HUES48 (cell line): ENCODE data around the gene PROCA1.
"Not testable (repeated sequence)": the region's sequence is repeated elsewhere in the genome, so short reads cannot be mapped to it uniquely, and the experiment has no call there.

Source experiments
- H3K27ac ChIP-seq: one replicate; pipeline ENCODE4 v1.7.0; 2013; ENCODE audit warnings: low read depth, low read length, inconsistent platforms
- H3K27me3 ChIP-seq: 2 replicates; pipeline ENCODE4 v1.6.1; 2013; ENCODE audit warnings: mild to moderate bottlenecking, low read length; ENCODE audit not compliant: control insufficient read depth, insufficient read depth
- H3K36me3 ChIP-seq: 2 replicates; pipeline ENCODE4 v1.6.1; 2013; ENCODE audit warnings: low read length; ENCODE audit not compliant: control insufficient read depth, insufficient read depth
- H3K4me1 ChIP-seq: 2 replicates; pipeline ENCODE4 v1.6.1; 2013; ENCODE audit warnings: mild to moderate bottlenecking, low read length; ENCODE audit not compliant: control insufficient read depth, insufficient read depth
- H3K4me3 ChIP-seq: 2 replicates; pipeline ENCODE4 v1.5.1; 2013; ENCODE audit warnings: mild to moderate bottlenecking, low read depth, low read length
- H3K9ac ChIP-seq: 2 replicates; pipeline ENCODE4 v1.6.1; 2013; ENCODE audit warnings: mild to moderate bottlenecking, low read depth, low read length, moderate library complexity
- H3K9me3 ChIP-seq: 2 replicates; pipeline ENCODE4 v1.6.1; 2013; ENCODE audit warnings: low read length; ENCODE audit not compliant: control insufficient read depth, insufficient read depth

Gene PROCA1

GRCh38 chr17:28722417-28723158 is 10.9 kb upstream of the PROCA1 start:
- H3K27me3 ChIP-seq = no peaks in the 10 kb centered on the region
- H3K36me3 ChIP-seq = peaks cover 45% of the 10 kb centered on the region
- H3K4me1 ChIP-seq = peaks cover 31% of the 10 kb centered on the region
- no peaks in the 10 kb centered on the region for H3K9me3 ChIP-seq
- H3K27ac ChIP-seq = peak overlapping the region; percentile 46
- H3K4me3 ChIP-seq = peak overlapping the region; percentile 22
- no peak overlapping the region for H3K9ac ChIP-seq

GRCh38 chr17:28720997-28721329 is 9.3 kb upstream of the PROCA1 start:
- Histone ChIP-seq H3K4me1 (peaks cover 31% of the 10 kb centered on the region), H3K4me3 (peak overlapping the region; percentile 85), H3K9ac (peak overlapping the region; percentile 94), H3K27ac (peak overlapping the region; percentile 98), H3K36me3 (peaks cover 48% of the 10 kb centered on the region)
- H3K9me3 ChIP-seq, H3K27me3 ChIP-seq: not testable (repeated sequence)

- H3K4me3 ChIP-seq = peak overlapping the region; percentile 85
- peaks cover 31% of the 10 kb centered on the region for H3K4me1 ChIP-seq
- H3K27me3 ChIP-seq = no peaks in the 10 kb centered on the region
- peak overlapping the region; percentile 98 for H3K27ac ChIP-seq
- no peaks in the 10 kb centered on the region for H3K9me3 ChIP-seq
- peak overlapping the region; percentile 94 for H3K9ac ChIP-seq
- H3K36me3 ChIP-seq = peaks cover 53% of the 10 kb centered on the region
Observed at GRCh38 chr17:28720247-28720996, 8.7 kb upstream of the PROCA1 start.

- no peaks in the 10 kb centered on the region for H3K9me3 ChIP-seq
- no peaks in the 10 kb centered on the region for H3K27me3 ChIP-seq
- peak overlapping the region; percentile 98 for H3K27ac ChIP-seq
- H3K9ac ChIP-seq = peak overlapping the region; percentile 73
- peaks cover 21% of the 10 kb centered on the region for H3K4me1 ChIP-seq
- H3K36me3 ChIP-seq = peaks cover 56% of the 10 kb centered on the region
- H3K4me3 ChIP-seq = peak overlapping the region; percentile 85
Observed at GRCh38 chr17:28719021-28719433, 7.3 kb upstream of the PROCA1 start.

- peak overlapping the region; percentile 67 for H3K9ac ChIP-seq
- peak overlapping the region; percentile 98 for H3K27ac ChIP-seq
- no peaks in the 10 kb centered on the region for H3K9me3 ChIP-seq
- no peaks in the 10 kb centered on the region for H3K27me3 ChIP-seq
- peaks cover 55% of the 10 kb centered on the region for H3K36me3 ChIP-seq
- H3K4me1 ChIP-seq = peaks cover 19% of the 10 kb centered on the region
- H3K4me3 ChIP-seq = peak overlapping the region; percentile 85
Observed at GRCh38 chr17:28718333-28719020, 6.8 kb upstream of the PROCA1 start.

GRCh38 chr17:28717578-28718332 is 6.1 kb upstream of the PROCA1 start, which contains the start of gene RAB34:
Gene RAB34, minus strand, starts transcription at chr17:28717868. Its CDS starts 602 bp downstream, at chr17:28717266.
- peak within 1 kb of the TSS; percentile 85 for H3K4me3 ChIP-seq
- H3K36me3 ChIP-seq = peaks cover 53% of the 10 kb centered on the region
- H3K4me1 ChIP-seq = peaks cover 18% of the 10 kb centered on the region
- H3K27me3 ChIP-seq = no peaks in the 10 kb centered on the region
- H3K9me3 ChIP-seq = no peaks in the 10 kb centered on the region
- H3K9ac ChIP-seq = peak within 1 kb of the TSS; percentile 86
- H3K27ac ChIP-seq = peak within 1 kb of the TSS; percentile 98

GRCh38 chr17:28716740-28717577 is 5.3 kb upstream of the PROCA1 start:
- Histone ChIP-seq H3K36me3 (peaks cover 45% of the 10 kb centered on the region), H3K27ac (peak overlapping the region; percentile 98), H3K9ac (peak overlapping the region; percentile 86), H3K4me1 (peaks cover 17% of the 10 kb centered on the region), H3K27me3 (no peaks in the 10 kb centered on the region), H3K9me3 (no peaks in the 10 kb centered on the region), H3K4me3 (peak overlapping the region; percentile 85)

DNA sequence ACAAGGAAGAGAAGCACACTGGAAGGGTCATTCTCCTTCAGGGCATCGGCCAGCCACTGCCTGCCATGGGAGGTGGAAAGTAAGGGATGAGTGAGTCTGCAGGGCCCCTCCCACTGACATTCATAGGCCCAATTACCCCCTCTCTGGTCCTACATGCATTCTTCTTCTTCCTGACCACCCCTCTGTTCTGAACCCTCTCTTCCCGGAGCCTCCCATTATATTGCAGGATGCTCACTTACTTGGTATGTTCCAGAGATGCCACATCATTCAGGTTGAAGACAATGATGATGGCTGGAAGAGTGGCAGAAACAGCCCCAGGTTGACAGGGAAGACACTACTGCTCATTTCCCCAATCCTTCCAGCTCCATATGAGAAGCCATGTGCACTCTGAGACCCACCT is 3.5 kb upstream of the PROCA1 start:
- Histone ChIP-seq H3K9ac (no peak overlapping the region), H3K36me3 (peaks cover 32% of the 10 kb centered on the region), H3K27me3 (no peaks in the 10 kb centered on the region), H3K9me3 (no peaks in the 10 kb centered on the region), H3K27ac (no peak overlapping the region), H3K4me1 (peaks cover 12% of the 10 kb centered on the region), H3K4me3 (no peak overlapping the region)

GRCh38 chr17:28714281-28714680 is 2.6 kb upstream of the PROCA1 start:
- Histone ChIP-seq H3K4me3 (no peak overlapping the region), H3K27ac (no peak overlapping the region), H3K36me3 (peaks cover 32% of the 10 kb centered on the region), H3K4me1 (peaks cover 12% of the 10 kb centered on the region), H3K9ac (no peak overlapping the region), H3K27me3 (no peaks in the 10 kb centered on the region), H3K9me3 (no peaks in the 10 kb centered on the region)
